Measurements from ENCODE around the gene CLEC2L.

CLEC2L gene

DNA sequence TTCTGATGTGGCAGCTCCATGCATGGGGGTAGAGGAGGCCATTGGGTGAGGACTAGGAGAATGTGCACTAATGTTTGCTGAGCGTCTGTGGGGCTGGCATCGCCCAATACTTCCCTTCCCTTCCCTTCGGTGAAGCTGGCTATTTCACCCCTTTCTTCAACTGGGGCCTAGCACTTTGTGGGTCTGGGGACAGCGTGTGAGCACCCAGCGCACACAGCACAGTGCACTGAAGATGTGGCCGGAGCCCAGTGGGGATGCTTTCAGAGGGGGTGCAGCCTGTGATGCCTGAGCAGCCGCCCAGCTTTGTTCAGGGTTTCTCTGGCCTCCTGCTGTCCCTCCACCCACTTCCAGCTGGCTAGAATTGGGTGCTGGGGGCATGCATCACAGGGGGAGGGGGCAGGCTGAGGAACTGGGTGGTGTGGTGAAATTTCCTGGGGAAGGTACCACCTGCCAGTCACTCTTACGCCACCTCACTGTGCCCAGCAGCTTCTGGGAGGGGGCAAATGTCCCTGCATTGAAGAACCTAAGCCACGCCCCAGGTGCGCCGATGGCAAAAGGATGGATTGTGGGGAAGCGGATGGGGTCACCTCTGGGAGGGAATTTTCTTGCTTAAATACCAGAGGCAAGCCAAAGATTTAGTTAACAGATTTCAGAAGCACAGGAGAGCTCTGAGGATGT is 45.5 kb downstream of the CLEC2L start:
- POLR2A ChIA-PET = no interaction called here
- TF ChIP-seq SP1 (IDR thresholded peaks at IDR 0.05) (no peak), ARNT (IDR thresholded peaks at IDR 0.05) (no peak), TARDBP (IDR thresholded peaks at IDR 0.05) (no peak), ELF4 (IDR thresholded peaks at IDR 0.05) (no peak), FOXK2 (IDR thresholded peaks at IDR 0.05) (no peak), SUZ12 (IDR thresholded peaks at IDR 0.05) (no peak)
- no peak for DNase-seq (ENCODE audit: extremely low spot score)
- CTCF ChIA-PET = interaction anchor here (0.6 kb wide), 2 partner anchors 69 to 274 kb away, joined by 3 read pairs; no protein-coding TSS in a partner anchor

DNA sequence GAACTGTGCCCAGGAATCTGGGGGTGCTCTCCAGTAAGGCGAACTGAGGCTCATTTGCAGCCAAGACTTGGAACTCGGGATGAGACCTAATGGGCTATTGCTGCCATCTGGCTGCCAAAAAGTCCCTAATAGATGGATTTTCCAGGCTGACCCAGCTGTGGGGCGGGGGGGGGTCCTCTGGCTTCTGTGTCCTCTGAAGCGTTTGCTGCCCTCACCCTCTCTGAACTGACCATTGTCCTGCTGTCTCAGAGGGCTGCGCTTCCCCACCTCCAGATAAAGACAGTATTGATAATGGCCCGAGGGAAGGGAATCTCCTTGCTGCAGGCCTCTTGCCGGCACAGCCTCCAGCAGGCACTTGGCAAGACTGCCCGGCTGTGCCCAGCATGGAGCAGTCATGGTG is 46.6 kb downstream of the CLEC2L start:
- no peak for DNase-seq (ENCODE audit: extremely low spot score)
- ChIA-PET CTCF (no interaction called here), POLR2A (no interaction called here)
- TF ChIP-seq BHLHE40 (IDR thresholded peaks at IDR 0.05; ENCODE audit: borderline replicate concordance) = no peak
- no peak for TF ChIP-seq ELF4 (IDR thresholded peaks at IDR 0.05)
- no peak for TF ChIP-seq FOXA1 (IDR thresholded peaks at IDR 0.05)
- TF ChIP-seq NFRKB (IDR thresholded peaks at IDR 0.05) = no peak
- TF ChIP-seq LEF1 (IDR thresholded peaks at IDR 0.05; ENCODE audit: borderline replicate concordance) = no peak
- no peak for TF ChIP-seq TARDBP (IDR thresholded peaks at IDR 0.05)
- no peak for TF ChIP-seq HDGF (IDR thresholded peaks at IDR 0.05; ENCODE audit: borderline replicate concordance)
- TF ChIP-seq L3MBTL2 (conservative IDR thresholded peaks at IDR 0.05) = no peak
- TF ChIP-seq SUZ12 (IDR thresholded peaks at IDR 0.05) = no peak
- no peak for TF ChIP-seq ZNF384 (IDR thresholded peaks at IDR 0.05)
- no peak for TF ChIP-seq ARNT (IDR thresholded peaks at IDR 0.05)
- TF ChIP-seq FOXM1 (IDR thresholded peaks at IDR 0.05; ENCODE audit: borderline replicate concordance) = no peak
- TF ChIP-seq, protein P1, sequence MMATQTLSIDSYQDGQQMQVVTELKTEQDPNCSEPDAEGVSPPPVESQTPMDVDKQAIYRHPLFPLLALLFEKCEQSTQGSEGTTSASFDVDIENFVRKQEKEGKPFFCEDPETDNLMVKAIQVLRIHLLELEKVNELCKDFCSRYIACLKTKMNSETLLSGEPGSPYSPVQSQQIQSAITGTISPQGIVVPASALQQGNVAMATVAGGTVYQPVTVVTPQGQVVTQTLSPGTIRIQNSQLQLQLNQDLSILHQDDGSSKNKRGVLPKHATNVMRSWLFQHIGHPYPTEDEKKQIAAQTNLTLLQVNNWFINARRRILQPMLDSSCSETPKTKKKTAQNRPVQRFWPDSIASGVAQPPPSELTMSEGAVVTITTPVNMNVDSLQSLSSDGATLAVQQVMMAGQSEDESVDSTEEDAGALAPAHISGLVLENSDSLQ (IDR thresholded peaks at IDR 0.05) = no peak
- TF ChIP-seq SP1 (IDR thresholded peaks at IDR 0.05) = no peak
- TF ChIP-seq FOXK2 (IDR thresholded peaks at IDR 0.05) = no peak

- TF ChIP-seq TARDBP (IDR thresholded peaks at IDR 0.05) = no peak
- TF ChIP-seq, protein P1 (IDR thresholded peaks at IDR 0.05) = no peak
- TF ChIP-seq ZNF384 (IDR thresholded peaks at IDR 0.05) = no peak
- TF ChIP-seq LEF1 (IDR thresholded peaks at IDR 0.05; ENCODE audit: borderline replicate concordance) = no peak
- TF ChIP-seq FOXM1 (IDR thresholded peaks at IDR 0.05; ENCODE audit: borderline replicate concordance) = no peak
- TF ChIP-seq SP1 (IDR thresholded peaks at IDR 0.05) = no peak
- no peak for TF ChIP-seq ELF4 (IDR thresholded peaks at IDR 0.05)
- no peak for TF ChIP-seq NFRKB (IDR thresholded peaks at IDR 0.05)
- TF ChIP-seq FOXA1 (IDR thresholded peaks at IDR 0.05) = no peak
- no peak for TF ChIP-seq ARNT (IDR thresholded peaks at IDR 0.05)
- TF ChIP-seq CTBP1 (IDR thresholded peaks at IDR 0.05; ENCODE audit: borderline replicate concordance) = no peak
- TF ChIP-seq L3MBTL2 (conservative IDR thresholded peaks at IDR 0.05) = no peak
- TF ChIP-seq SUZ12 (IDR thresholded peaks at IDR 0.05) = no peak
- no peak for TF ChIP-seq FOXK2 (IDR thresholded peaks at IDR 0.05)
- TF ChIP-seq BHLHE40 (IDR thresholded peaks at IDR 0.05; ENCODE audit: borderline replicate concordance) = no peak
- no peak for TF ChIP-seq HDGF (IDR thresholded peaks at IDR 0.05; ENCODE audit: borderline replicate concordance)
- no peak for DNase-seq (ENCODE audit: extremely low spot score)
- POLR2A ChIA-PET = no interaction called here
- CTCF ChIA-PET = no interaction called here
Measured at GRCh38 chr7:139570626-139571025, 47.1 kb downstream of the CLEC2L start.

GRCh38 chr7:139571190-139571589 is 47.7 kb downstream of the CLEC2L start:
- TF ChIP-seq L3MBTL2 (conservative IDR thresholded peaks at IDR 0.05) (no peak), SP1 (IDR thresholded peaks at IDR 0.05) (no peak), FOXA1 (IDR thresholded peaks at IDR 0.05) (no peak), LEF1 (IDR thresholded peaks at IDR 0.05; ENCODE audit: borderline replicate concordance) (no peak), NFRKB (IDR thresholded peaks at IDR 0.05) (no peak), CTBP1 (IDR thresholded peaks at IDR 0.05; ENCODE audit: borderline replicate concordance) (no peak)
- TF ChIP-seq, protein P1 (IDR thresholded peaks at IDR 0.05) = no peak
- CTCF ChIA-PET = no interaction called here
- POLR2A ChIA-PET = no interaction called here
- no peak for DNase-seq (ENCODE audit: extremely low spot score)

DNA sequence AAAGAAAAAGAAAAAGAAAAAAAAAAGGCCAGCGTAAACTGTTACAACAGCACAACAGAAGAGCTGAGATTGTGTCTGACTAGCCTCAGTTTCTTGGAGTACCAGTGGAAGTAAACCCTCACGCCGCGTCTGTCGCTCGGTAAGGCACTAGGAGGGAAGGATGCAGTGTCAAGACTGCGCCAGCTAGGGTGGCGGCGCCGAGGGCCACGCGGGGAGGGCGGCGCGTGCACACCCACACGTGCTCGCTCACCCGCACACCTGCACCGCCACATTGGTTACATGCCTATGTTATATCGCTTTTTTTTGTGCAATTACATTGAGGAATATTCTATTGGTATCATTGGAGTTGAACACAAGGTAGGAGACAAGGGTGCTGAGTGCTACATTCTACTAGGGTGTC is 48.2 kb downstream of the CLEC2L start:
- TF ChIP-seq BHLHE40 (IDR thresholded peaks at IDR 0.05; ENCODE audit: borderline replicate concordance) (no peak), FOXK2 (IDR thresholded peaks at IDR 0.05) (no peak), ELF4 (IDR thresholded peaks at IDR 0.05) (no peak)
- CTCF ChIA-PET = no interaction called here
- no peak for DNase-seq (ENCODE audit: extremely low spot score)
- POLR2A ChIA-PET = no interaction called here

DNA sequence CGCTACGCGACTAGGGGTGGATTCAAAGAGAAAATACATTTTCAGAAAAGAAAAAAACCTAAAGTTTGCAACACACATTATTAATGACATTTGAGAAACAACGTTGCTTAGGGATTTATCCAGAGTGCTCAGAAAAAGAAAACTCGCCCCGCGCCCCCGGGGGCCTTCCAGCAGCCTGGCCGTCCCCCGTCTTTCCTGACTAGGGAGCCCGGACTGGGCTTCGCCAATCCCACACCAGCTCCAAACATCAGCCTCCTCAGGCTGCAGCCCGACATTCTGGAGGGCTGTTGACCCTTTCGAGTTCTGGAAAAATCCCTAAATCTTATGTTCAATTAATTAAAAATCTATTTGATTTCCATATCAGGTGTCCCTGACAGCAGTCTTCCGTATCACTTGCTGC is 48.6 kb downstream of the CLEC2L start:
- no peak for DNase-seq (ENCODE audit: extremely low spot score)
- TF ChIP-seq SP1 (IDR thresholded peaks at IDR 0.05) (no peak), ELF4 (IDR thresholded peaks at IDR 0.05) (no peak), ZNF384 (IDR thresholded peaks at IDR 0.05) (no peak), ARNT (IDR thresholded peaks at IDR 0.05) (no peak), LEF1 (IDR thresholded peaks at IDR 0.05; ENCODE audit: borderline replicate concordance) (no peak), SUZ12 (IDR thresholded peaks at IDR 0.05) (no peak), FOXA1 (IDR thresholded peaks at IDR 0.05) (no peak), TARDBP (IDR thresholded peaks at IDR 0.05) (no peak), NFRKB (IDR thresholded peaks at IDR 0.05) (no peak), CTBP1 (IDR thresholded peaks at IDR 0.05; ENCODE audit: borderline replicate concordance) (no peak), BHLHE40 (IDR thresholded peaks at IDR 0.05; ENCODE audit: borderline replicate concordance) (no peak), L3MBTL2 (conservative IDR thresholded peaks at IDR 0.05) (no peak), HDGF (IDR thresholded peaks at IDR 0.05; ENCODE audit: borderline replicate concordance) (no peak), FOXM1 (IDR thresholded peaks at IDR 0.05; ENCODE audit: borderline replicate concordance) (no peak), FOXK2 (IDR thresholded peaks at IDR 0.05) (no peak)
- TF ChIP-seq, protein P1 (IDR thresholded peaks at IDR 0.05) = no peak
- ChIA-PET CTCF (interaction anchor here (0.6 kb wide), 1 partner anchor 30 kb away, joined by 3 read pairs; no protein-coding TSS in a partner anchor), POLR2A (no interaction called here)
